ENCODE results near the gene SYT11.

SYT11 gene

DNA sequence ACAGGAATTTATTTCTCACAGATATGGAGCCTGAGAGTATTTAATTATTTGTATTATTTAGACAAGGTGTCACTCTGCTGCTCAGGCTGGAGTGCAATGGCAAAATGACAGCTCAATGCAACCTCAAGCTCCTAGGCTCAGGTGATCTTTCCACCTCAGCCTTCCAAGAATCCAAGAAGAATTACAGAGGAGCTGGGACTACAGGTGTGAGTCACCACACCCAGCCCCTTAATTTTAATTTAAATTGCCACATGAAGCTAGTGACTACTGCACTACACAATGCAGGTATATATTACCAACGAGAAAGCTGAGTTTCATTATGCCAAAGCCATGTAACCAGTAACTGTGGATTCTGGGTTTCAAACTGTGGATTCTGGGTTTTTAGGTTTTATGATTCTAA, 72.7 kb downstream of the SYT11 start:
- CTCF ChIA-PET = interaction anchor here (1.0 to 4.2 kb wide), 5 partner anchors 11 to 134 kb away, joined by 4 to 60 read pairs (median 12); no protein-coding TSS in a partner anchor
- peak overlapping the region; percentile 2; the same call in 1 of the 2 replicates for H3K4me3 ChIP-seq (ENCODE audit: low read depth, low read length)
- no peak for TF ChIP-seq CTCF (IDR thresholded peaks at IDR 0.05; ENCODE audit: insufficient read depth, low read length, missing control alignments)

GRCh38 chr1:155932487-155932886, 73.1 kb downstream of the SYT11 start:
- POLR2A ChIA-PET = interaction anchor here (0.6 to 1.4 kb wide), 2 partner anchors 30 to 43 kb away, joined by 3 to 4 read pairs; no protein-coding TSS in a partner anchor
- CTCF ChIA-PET = interaction anchor here (1.0 to 4.2 kb wide), 5 partner anchors 11 to 134 kb away, joined by 4 to 60 read pairs (median 12); no protein-coding TSS in a partner anchor
- no peak for DNase-seq (ENCODE audit: low read depth, low spot score)
- TF ChIP-seq CTCF (IDR thresholded peaks at IDR 0.05; ENCODE audit: insufficient read depth, low read length, missing control alignments) = no peak
- no peak overlapping the region; the same call in 1 of the 2 replicates for H3K4me3 ChIP-seq (ENCODE audit: low read depth, low read length)

More for the DNA sequence above, 72.7 kb downstream of the SYT11 start:
- POLR2A ChIA-PET = interaction anchor here (0.6 to 1.4 kb wide), 4 partner anchors 13 to 52 kb away, joined by 3 to 4 read pairs (median 4); no protein-coding TSS in a partner anchor
- DNase-seq (ENCODE audit: low read depth, low spot score) = no peak

GRCh38 chr1:155933591-155934096, 74.3 kb downstream of the SYT11 start:
- peak overlapping the region; percentile 90 for H3K4me3 ChIP-seq (ENCODE audit: low read depth, low read length)
- no peak for DNase-seq (ENCODE audit: low read depth, low spot score)
- CTCF ChIA-PET = interaction anchor here (0.9 to 4.2 kb wide), 5 partner anchors 12 to 133 kb away, joined by 3 to 60 read pairs (median 5); no protein-coding TSS in a partner anchor
- POLR2A ChIA-PET = interaction anchor here (0.6 to 1.4 kb wide), 8 partner anchors 11 to 144 kb away, joined by 3 to 6 read pairs (median 4); no protein-coding TSS in a partner anchor
- TF ChIP-seq CTCF (IDR thresholded peaks at IDR 0.05; ENCODE audit: insufficient read depth, low read length, missing control alignments) = no peak

GRCh38 chr1:155934097-155934935, 74.9 kb downstream of the SYT11 start, which contains the start of gene KHDC4:
KHDC4 (minus strand) TSS chr1:155934413; CDS start chr1:155934373, 40 bp downstream.
- POLR2A ChIA-PET = interaction anchor here (0.6 to 1.4 kb wide), 10 partner anchors 9 to 145 kb away, joined by 3 to 6 read pairs (median 4); no protein-coding TSS in a partner anchor
- CTCF ChIA-PET = interaction anchor here (0.9 to 4.2 kb wide), 9 partner anchors 13 to 132 kb away, joined by 3 to 60 read pairs (median 4); no protein-coding TSS in a partner anchor
- peak; percentile 11 for TF ChIP-seq CTCF (IDR thresholded peaks at IDR 0.05; ENCODE audit: insufficient read depth, low read length, missing control alignments)
- DNase-seq (ENCODE audit: low read depth, low spot score) = peak; percentile 86
- H3K4me3 ChIP-seq (ENCODE audit: low read depth, low read length) = peak within 1 kb of the TSS; percentile 90
